ENCODE measurements around the gene PLIN1. TPM values are rescaled to one million over a fixed set of nuclear protein-coding genes. Genes with fewer than 3 reads are reported as not detected.

Gene PLIN1
- total and polyA plus RNA-seq, 10 donors: 0.61 to 1.8 (median 0.96) TPM

GRCh38 chr15:89657686-89658200, 21.4 kb downstream of the PLIN1 start:
- 82 to 93% (median 84%) methylated on average over 5 of the region's 5 CpGs for WGBS, 5 donors

DNA sequence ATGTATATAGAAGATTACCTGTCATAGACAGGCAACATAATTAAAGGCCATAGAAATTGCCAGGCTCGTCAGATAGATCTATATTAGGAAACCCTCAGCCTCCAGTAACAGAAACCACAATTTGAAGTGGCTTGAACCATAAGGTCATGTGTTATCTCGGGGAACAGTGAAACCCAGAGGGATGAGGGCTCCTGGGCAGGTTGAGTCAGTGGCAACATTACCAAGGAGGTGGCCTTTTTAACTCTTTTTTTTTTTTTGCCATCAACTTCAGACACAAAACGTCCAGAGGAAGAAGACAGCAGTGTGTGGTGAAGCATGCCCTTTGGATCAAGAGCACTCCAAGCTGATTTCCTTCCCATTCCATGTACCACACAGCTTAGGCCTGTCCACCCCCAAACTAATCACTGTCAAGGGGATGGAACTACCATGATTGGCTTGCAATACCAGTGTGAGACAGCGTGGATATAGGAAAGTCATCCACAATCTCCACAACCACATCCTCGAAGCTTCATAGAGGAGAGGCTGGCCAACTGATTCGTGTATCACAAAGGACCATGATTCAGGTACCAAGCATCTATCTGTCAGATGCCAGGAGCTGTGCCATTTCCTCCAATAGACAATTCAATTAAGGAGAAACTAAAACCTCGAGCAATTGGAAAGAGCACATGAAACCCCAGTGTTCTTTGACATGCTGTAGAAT, 22.9 kb downstream of the PLIN1 start:
- TF ChIP-seq CTCF (IDR thresholded peaks at IDR 0.05 in 8 of 11, conservative IDR thresholded peaks at IDR 0.05 in 3 of 11) (no peak), POLR2AphosphoS5 (IDR thresholded peaks at IDR 0.05) (no peak), POLR2A (IDR thresholded peaks at IDR 0.05) (no peak)
- Histone ChIP-seq H3K4me1 (peaks cover 5 to 17% (median 15%) of the 10 kb centered on the region in 6 donors), H3K36me3 (no peaks in the 10 kb centered on the region), H3K4me3 (no peak overlapping the region), H3K9me3 (no peaks in the 10 kb centered on the region), H3K27me3 (replicated peaks in 1 of 7) (peaks cover 0 to 64% (median 16%) of the 10 kb centered on the region in 7 donors), H3K27ac (no peak overlapping the region)
- DNase-seq: no peak
- 57 to 64% (median 63%) methylated on average over 7 of the region's 7 CpGs for WGBS, 5 donors
- intact Hi-C loops (cut with DNase I; ENCODE audit: low total_unique reads): no loop called here

More at GRCh38 chr15:89657686-89658200, 21.4 kb downstream of the PLIN1 start:
- no peak for TF ChIP-seq CTCF (IDR thresholded peaks at IDR 0.05 in 8 of 11, conservative IDR thresholded peaks at IDR 0.05 in 3 of 11)
- peaks cover 0 to 57% (median 16%) of the 10 kb centered on the region in 7 donors for H3K27me3 ChIP-seq (replicated peaks in 1 of 7)
- H3K4me3 ChIP-seq: no peak overlapping the region
- DNase-seq: no peak
- H3K4me1 ChIP-seq: peaks cover 5 to 17% (median 15%) of the 10 kb centered on the region in 6 donors
- no peaks in the 10 kb centered on the region for H3K9me3 ChIP-seq
- intact Hi-C loops (cut with DNase I; ENCODE audit: low total_unique reads): no loop called here
- no peak overlapping the region for H3K27ac ChIP-seq
- H3K36me3 ChIP-seq: no peaks in the 10 kb centered on the region

GRCh38 chr15:89654847-89655805, 24.0 kb downstream of the PLIN1 start, which contains the start of gene KIF7:
Gene KIF7, minus strand, starts transcription at chr15:89655467. Its CDS starts 2,537 bp downstream, at chr15:89652930.
- H3K9me3 ChIP-seq: no peaks in the 10 kb centered on the region
- H3K27me3 ChIP-seq (replicated peaks in 1 of 7): peaks cover 0 to 58% (median 16%) of the 10 kb centered on the region in 7 donors
- 2 to 3% (median 2%) methylated on average over 44 to 87 of the region's 87 CpGs for WGBS, 5 donors
- H3K4me1 ChIP-seq: peaks cover 5 to 17% (median 15%) of the 10 kb centered on the region in 6 donors
- TF ChIP-seq POLR2AphosphoS5 (IDR thresholded peaks at IDR 0.05): peak in 1 of 3 donors; percentile 37
- no peak for TF ChIP-seq POLR2A (IDR thresholded peaks at IDR 0.05)
- H3K27ac ChIP-seq: peak within 1 kb of the TSS in 2 of 8 donors; percentile 38 to 40
- no peaks in the 10 kb centered on the region for H3K36me3 ChIP-seq
- DNase-seq: no peak
- intact Hi-C loops (cut with DNase I; ENCODE audit: low total_unique reads): no loop called here
- peak within 1 kb of the TSS; percentile 10 to 68 (median 45) for H3K4me3 ChIP-seq

DNA sequence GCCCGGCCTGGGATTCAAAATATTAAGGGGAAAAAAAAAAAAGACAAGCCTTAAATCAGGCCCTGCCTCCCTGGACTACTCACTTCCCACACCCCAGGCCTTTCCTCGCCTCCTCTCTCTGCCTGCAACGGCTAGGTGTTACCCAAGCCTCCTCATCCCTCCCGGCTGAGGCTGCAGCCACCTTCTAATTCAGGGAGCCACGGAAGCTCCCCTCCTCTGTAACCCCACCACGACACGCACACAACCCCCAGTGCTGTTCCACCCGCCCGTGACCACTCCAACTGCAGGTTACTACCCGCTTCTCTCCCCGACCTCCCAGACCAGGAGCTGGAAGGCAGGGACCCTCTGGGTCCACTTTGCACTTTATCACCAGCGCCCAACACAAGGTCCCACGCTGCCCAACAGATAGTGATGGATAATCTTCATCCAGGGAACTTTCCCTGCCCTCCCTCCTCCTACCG, 24.8 kb downstream of the PLIN1 start:
- no peak for DNase-seq
- Histone ChIP-seq H3K4me1 (peaks cover 5 to 17% (median 15%) of the 10 kb centered on the region in 6 donors), H3K27ac (no peak overlapping the region), H3K4me3 (peak overlapping the region; percentile 10 to 68 (median 45)), H3K9me3 (no peaks in the 10 kb centered on the region), H3K27me3 (replicated peaks in 1 of 7) (peaks cover 0 to 58% (median 16%) of the 10 kb centered on the region in 7 donors), H3K36me3 (no peaks in the 10 kb centered on the region)
- no peak for TF ChIP-seq CTCF (IDR thresholded peaks at IDR 0.05 in 8 of 11, conservative IDR thresholded peaks at IDR 0.05 in 3 of 11)
- TF ChIP-seq POLR2AphosphoS5 (IDR thresholded peaks at IDR 0.05): no peak
- TF ChIP-seq POLR2A (IDR thresholded peaks at IDR 0.05): no peak
- 43 to 56% (median 48%) methylated on average over 14 of the region's 14 CpGs for WGBS, 5 donors
- intact Hi-C loops (cut with DNase I; ENCODE audit: low total_unique reads): no loop called here
